Stimulated activated naive CD8-positive, alpha-beta T cell treated with anti-CD3 and anti-CD28 coated beads, Interleukin-15, Interleukin-2, amounts not matched to agents 100 U/mL and 50 U/mL, for 24 hours (primary cell): Measurements from ENCODE around the gene TMEM39B.
"Not testable (repeated sequence)": the region's sequence is repeated elsewhere in the genome, so short reads cannot be mapped to it uniquely, and the experiment has no call there.

Experiments
- ATAC-seq: fragments of 150-1000 bp; cut with Tn5 transposase; one replicate; pipeline ENCODE4 v1.10.0; 2021
- DNase-seq: peaks from one replicate; pipeline ENCODE4 v3.0.0; 2021

The TMEM39B gene

GRCh38 chr1:32071758-32072621, 749 bp upstream of the TMEM39B start:
- DNase-seq, result no peak
- no peak for ATAC-seq

- DNase-seq (no peak), ATAC-seq (no peak)
Observed at GRCh38 chr1:32073299-32074229, 825 bp downstream of the TMEM39B start.

GRCh38 chr1:32074841-32075240, 2.1 kb downstream of the TMEM39B start:
- DNase-seq, result no peak
- ATAC-seq, result no peak

- ATAC-seq (no peak), DNase-seq (no peak)
Observed at GRCh38 chr1:32077451-32077850, 4.7 kb downstream of the TMEM39B start.

GRCh38 chr1:32082022-32082421, 9.3 kb downstream of the TMEM39B start:
- DNase-seq, result no peak

GRCh38 chr1:32086381-32086780, 13.6 kb downstream of the TMEM39B start:
- not testable (repeated sequence) for ATAC-seq, DNase-seq

More at GRCh38 chr1:32082022-32082421, 9.3 kb downstream of the TMEM39B start:
- ATAC-seq, result no peak

- ATAC-seq, result no peak
- DNase-seq, result no peak
Observed at GRCh38 chr1:32091176-32091575, 18.4 kb downstream of the TMEM39B start.

- ATAC-seq (no peak), DNase-seq (no peak)
Observed at GRCh38 chr1:32091591-32091990, 18.9 kb downstream of the TMEM39B start.

- no peak for ATAC-seq
- no peak for DNase-seq
Observed at GRCh38 chr1:32094746-32095521, 22.2 kb downstream of the TMEM39B start.

GRCh38 chr1:32099426-32099825, 26.7 kb downstream of the TMEM39B start:
- DNase-seq, result no peak
- ATAC-seq, result no peak

GRCh38 chr1:32100359-32100758, 27.6 kb downstream of the TMEM39B start:
- ATAC-seq, result no peak

GRCh38 chr1:32100807-32101708, 28.3 kb downstream of the TMEM39B start:
- ATAC-seq (no peak), DNase-seq (no peak)

More at GRCh38 chr1:32100359-32100758, 27.6 kb downstream of the TMEM39B start:
- DNase-seq, result no peak

- no peak for ATAC-seq
- no peak for DNase-seq
Observed at GRCh38 chr1:32104127-32104526, 31.4 kb downstream of the TMEM39B start.

GRCh38 chr1:32105338-32105737, 32.6 kb downstream of the TMEM39B start:
- ATAC-seq, result no peak
- DNase-seq, result no peak

GRCh38 chr1:32106663-32107275, 34.0 kb downstream of the TMEM39B start:
- DNase-seq, result no peak

GRCh38 chr1:32107742-32108661, 35.3 kb downstream of the TMEM39B start, which contains the start of gene KPNA6:
Gene KPNA6 (plus strand): TSS chr1:32108056. CDS start chr1:32108131, 75 bp downstream.
- ATAC-seq (peak; percentile 81), DNase-seq (peak; percentile 86)

More at GRCh38 chr1:32106663-32107275, 34.0 kb downstream of the TMEM39B start:
- no peak for ATAC-seq

GRCh38 chr1:32111040-32111623, 38.4 kb downstream of the TMEM39B start:
- DNase-seq, result no peak
- no peak for ATAC-seq

- ATAC-seq (no peak), DNase-seq (no peak)
Observed at GRCh38 chr1:32111789-32112188, 39.0 kb downstream of the TMEM39B start.
